Lower leg skin (tissue), 4 donors: ENCODE measurements around the gene DCHS1. TPM values are rescaled to one million over a fixed set of nuclear protein-coding genes. Genes with fewer than 3 reads are reported as not detected.

Experiments
- DNase-seq, 2 donors: peaks; one replicate each; pipeline ENCODE4 v3.0.0-alpha.2; 2019; ENCODE audit warnings: low spot score in 2 of 2
- H3K4me3 ChIP-seq: fragments of 200-600 bp; sonication (generic); 2 replicates; pipeline ENCODE4 v1.5.1; 2017; ENCODE audit warnings: mild to moderate bottlenecking, low read depth; ENCODE audit not compliant: poor library complexity, severe bottlenecking
- CTCF ChIP-seq, 3 donors: fragments of 450-650 bp; IDR thresholded peaks; one replicate each; pipeline ENCODE4 v1.5.1; 2016; ENCODE audit warnings: antibody characterized with exemption in 3 of 3, mild to moderate bottlenecking in 3 of 3, moderate library complexity in 2 of 3
- POLR2A ChIP-seq, 2 donors: fragments of 450-650 bp; IDR thresholded peaks; one replicate each; pipeline ENCODE4 v1.6.1; 2016 to 2017; ENCODE audit warnings: antibody characterized with exemption in 2 of 2, mild to moderate bottlenecking in 1 of 2, moderate library complexity in 1 of 2
- WGBS, 2 donors: methylation state at CpG; one replicate each; pipeline ENCODE4 v1.1.5; 2018; 5-methylcytosine and 5-hydroxymethylcytosine counted together
- intact Hi-C: fragments of 100-400 bp; cut with DNase I; formaldehyde crosslinking; loops from one replicate; pipeline ENCODE4 v1.15.0; 2023; ENCODE audit warnings: low total_unique reads
- total RNA-seq, 4 donors: library from RNA; depleted of rRNA; stranded (reverse); fragments of >200 nt; gene quantifications; one replicate each; pipeline ENCODE4 v1.1.0, GENCODE V29; 2016

The DCHS1 gene
- total RNA-seq, 4 donors from 2014 or later, result 4.0 to 9.0 (median 5.4) TPM

- WGBS, 2 donors, result 87 to 95% methylated on average over 1 of the region's 1 CpG
Measured at GRCh38 chr11:6620636-6621035, 35.0 kb downstream of the DCHS1 start.

GRCh38 chr11:6619004-6619745 lies 36.4 kb downstream of the DCHS1 start, which contains the start of gene TPP1:
TPP1 (minus strand) TSS chr11:6619422; CDS start chr11:6619400, 22 bp downstream.
- TF ChIP-seq POLR2A (IDR thresholded peaks at IDR 0.05) (peak in 1 of 2 donors; percentile 62), CTCF (IDR thresholded peaks at IDR 0.05) (no peak)
- intact Hi-C loops, result no loop called here
- DNase-seq, result peak; percentile 96 to 99
- H3K4me3 ChIP-seq, result peak within 1 kb of the TSS; percentile 56
- 1% methylated on average over 16 of the region's 16 CpGs for WGBS, 2 donors

More at GRCh38 chr11:6620636-6621035, 35.0 kb downstream of the DCHS1 start:
- no peak overlapping the region for H3K4me3 ChIP-seq
- intact Hi-C loops, result no loop called here
- TF ChIP-seq POLR2A (IDR thresholded peaks at IDR 0.05), result no peak
- no peak for TF ChIP-seq CTCF (IDR thresholded peaks at IDR 0.05)
- no peak for DNase-seq

GRCh38 chr11:6618117-6619003 lies 37.2 kb downstream of the DCHS1 start:
- intact Hi-C loops, result no loop called here
- TF ChIP-seq POLR2A (IDR thresholded peaks at IDR 0.05), result no peak
- no peak for TF ChIP-seq CTCF (IDR thresholded peaks at IDR 0.05)
- peak overlapping the region; percentile 56 for H3K4me3 ChIP-seq
- DNase-seq, result peak in 1 of 2 donors; percentile 49
- whole genome bisulfite sequencing, 2 donors, result 6% methylated on average over 15 of the region's 15 CpGs

GRCh38 chr11:6617315-6617781 lies 38.3 kb downstream of the DCHS1 start:
- no peak overlapping the region for H3K4me3 ChIP-seq
- TF ChIP-seq POLR2A (IDR thresholded peaks at IDR 0.05) (no peak), CTCF (IDR thresholded peaks at IDR 0.05) (no peak)
- intact Hi-C loops, result no loop called here
- WGBS, 2 donors, result 78 to 85% methylated on average over 5 of the region's 5 CpGs
- DNase-seq, result no peak

GRCh38 chr11:6616596-6617250 lies 38.9 kb downstream of the DCHS1 start:
- H3K4me3 ChIP-seq, result no peak overlapping the region
- no peak for DNase-seq
- TF ChIP-seq POLR2A (IDR thresholded peaks at IDR 0.05) (no peak), CTCF (IDR thresholded peaks at IDR 0.05) (no peak)
- WGBS, 2 donors, result 92 to 95% methylated on average over 9 to 14 of the region's 14 CpGs
- intact Hi-C loops, result no loop called here
